ENCODE results near the gene USP34.

GRCh38 chr2:61338447-61338846, 132.4 kb downstream of the USP34 start:
- TF ChIP-seq CTCF (IDR thresholded peaks at IDR 0.05; ENCODE audit: low read depth, low read length) (no peak), POLR2A (IDR thresholded peaks at IDR 0.05; ENCODE audit: extremely low read depth, insufficient read length) (no peak), MAX (IDR thresholded peaks at IDR 0.05; ENCODE audit: low read depth, low read length) (no peak), MYC (IDR thresholded peaks at IDR 0.05; ENCODE audit: low read depth, low read length) (no peak)

All from NB4 (cell line).